SU-DHL-6 (cell line): Measurements from ENCODE around the gene SLC9A9.

ENCODE experiments used
- EZH2phosphoT487 ChIP-seq: fragments of 200-600 bp; sonication (generic), shearing (Covaris generic); conservative IDR thresholded peaks from 2 replicates; pipeline ENCODE4 v1.6.1; 2018; ENCODE audit warnings: mild to moderate bottlenecking, antibody characterized with exemption, low read length, moderate library complexity, mixed read lengths
- TF ChIP-seq, protein P1 (sequence below): fragments of 200-600 bp; sonication (generic); IDR thresholded peaks from one replicate; pipeline ENCODE4 v1.5.1; 2017; ENCODE audit warnings: antibody characterized with exemption, mild to moderate bottlenecking, low read length, moderate library complexity; ENCODE audit not compliant: insufficient read depth, poor library complexity, severe bottlenecking

DNA sequence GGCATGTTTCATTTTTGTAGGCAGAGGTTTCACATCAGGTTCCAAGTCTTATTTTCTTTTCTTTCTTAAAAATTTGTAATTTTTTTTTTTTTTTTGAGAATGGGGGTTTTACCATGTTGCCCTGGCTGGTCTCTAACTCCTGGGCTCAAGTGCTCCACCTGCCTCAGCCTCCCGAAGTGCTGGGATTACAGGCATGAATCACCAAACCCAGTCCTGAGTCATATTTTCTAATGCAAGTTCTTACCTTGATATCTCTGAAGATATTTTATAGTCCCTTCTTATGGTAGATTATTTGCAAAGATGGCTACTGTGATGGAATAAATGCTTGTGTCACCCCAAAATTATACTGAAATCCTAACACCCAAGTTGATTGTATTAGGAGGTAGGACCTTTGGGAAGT, 63.8 kb downstream of the SLC9A9 start:
- TF ChIP-seq, protein P1, sequence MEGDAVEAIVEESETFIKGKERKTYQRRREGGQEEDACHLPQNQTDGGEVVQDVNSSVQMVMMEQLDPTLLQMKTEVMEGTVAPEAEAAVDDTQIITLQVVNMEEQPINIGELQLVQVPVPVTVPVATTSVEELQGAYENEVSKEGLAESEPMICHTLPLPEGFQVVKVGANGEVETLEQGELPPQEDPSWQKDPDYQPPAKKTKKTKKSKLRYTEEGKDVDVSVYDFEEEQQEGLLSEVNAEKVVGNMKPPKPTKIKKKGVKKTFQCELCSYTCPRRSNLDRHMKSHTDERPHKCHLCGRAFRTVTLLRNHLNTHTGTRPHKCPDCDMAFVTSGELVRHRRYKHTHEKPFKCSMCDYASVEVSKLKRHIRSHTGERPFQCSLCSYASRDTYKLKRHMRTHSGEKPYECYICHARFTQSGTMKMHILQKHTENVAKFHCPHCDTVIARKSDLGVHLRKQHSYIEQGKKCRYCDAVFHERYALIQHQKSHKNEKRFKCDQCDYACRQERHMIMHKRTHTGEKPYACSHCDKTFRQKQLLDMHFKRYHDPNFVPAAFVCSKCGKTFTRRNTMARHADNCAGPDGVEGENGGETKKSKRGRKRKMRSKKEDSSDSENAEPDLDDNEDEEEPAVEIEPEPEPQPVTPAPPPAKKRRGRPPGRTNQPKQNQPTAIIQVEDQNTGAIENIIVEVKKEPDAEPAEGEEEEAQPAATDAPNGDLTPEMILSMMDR, result no peak
- no peak for TF ChIP-seq EZH2phosphoT487
